ENCODE results near the gene ACOX3. TPM values are rescaled to one million over a fixed set of nuclear protein-coding genes. Genes with fewer than 3 reads are reported as not detected.
"Not testable (repeated sequence)": the region's sequence is repeated elsewhere in the genome, so short reads cannot be mapped to it uniquely, and the experiment has no call there.

Gene ACOX3
- total RNA-seq, 1 experiment from 2014 or later: 21.0 TPM

- Histone ChIP-seq H3K27me3 (ENCODE audit: insufficient read depth, low read depth) (no peaks in the 10 kb centered on the region), H3K4me3 (peak overlapping the region; percentile 69; the same call in 1 of the 2 replicates), H3K27ac (no peak overlapping the region), H3K79me2 (ENCODE audit: low read depth) (no peaks in the 10 kb centered on the region), H3K9me3 (ENCODE audit: insufficient read depth, low read depth) (no peaks in the 10 kb centered on the region), H2AFZ (no peak overlapping the region), H3K36me3 (ENCODE audit: low read depth) (no peaks in the 10 kb centered on the region), H3F3A (ENCODE audit: insufficient read depth, low read depth) (no peaks in the 10 kb centered on the region; the same call in 1 of the 2 replicates), H4K20me1 (ENCODE audit: insufficient read depth) (no peaks in the 10 kb centered on the region), H3K9me2 (ENCODE audit: insufficient read depth) (no peaks in the 10 kb centered on the region), H3K4me2 (peak overlapping the region; percentile 97), H3K4me1 (replicated peaks; ENCODE audit: insufficient read depth) (peaks cover 19% of the 10 kb centered on the region)
- no peak for DNase-seq
- POLR2A ChIA-PET (ENCODE audit: unreplicated experiment): no interaction called here
- CTCF ChIA-PET: no interaction called here
- intact Hi-C loops (cut with micrococcal nuclease; ENCODE audit: unreplicated experiment): loop anchor here (5.0 kb wide), 1 partner anchor 110 kb away; no protein-coding TSS in a partner anchor
- TSS peak; percentile 36 for BruUV-seq (replicated peaks)
- TF ChIP-seq EZH2 (IDR thresholded peaks at IDR 0.05; ENCODE audit: low read depth): no peak
- no peak for TF ChIP-seq CTCF (conservative IDR thresholded peaks at IDR 0.05)
Measured at GRCh38 chr4:8427262-8427661, 13.3 kb downstream of the ACOX3 start.

GRCh38 chr4:8422786-8423185, 17.7 kb downstream of the ACOX3 start:
- CTCF ChIA-PET: no interaction called here
- POLR2A ChIA-PET (ENCODE audit: unreplicated experiment): no interaction called here
- Histone ChIP-seq H3K4me3 (no peak overlapping the region), H3K4me1 (replicated peaks; ENCODE audit: insufficient read depth) (peaks cover 47% of the 10 kb centered on the region), H3K79me2 (ENCODE audit: low read depth) (0 out of 2 replicates have a peak, but pooled peaks cover 1% of the 10 kb centered on the region), H3K27ac (peak overlapping the region; percentile 34), H3F3A (ENCODE audit: insufficient read depth, low read depth) (peaks cover 5% of the 10 kb centered on the region; the same call in 1 of the 2 replicates), H3K9me3 (ENCODE audit: insufficient read depth, low read depth) (no peaks in the 10 kb centered on the region), H3K9me2 (ENCODE audit: insufficient read depth) (no peaks in the 10 kb centered on the region), H2AFZ (no peak overlapping the region), H4K20me1 (ENCODE audit: insufficient read depth) (no peaks in the 10 kb centered on the region), H3K27me3 (ENCODE audit: insufficient read depth, low read depth) (no peaks in the 10 kb centered on the region), H3K36me3 (ENCODE audit: low read depth) (no peaks in the 10 kb centered on the region), H3K4me2 (peak overlapping the region; percentile 67)
- intact Hi-C loops (cut with micrococcal nuclease; ENCODE audit: unreplicated experiment): loop anchor here (2.0 kb wide), 1 partner anchor 18 kb away; the partner anchor contains the start of genes ACOX3 and TRMT44
- BruUV-seq (replicated peaks): no TSS peak
- peak in 1 of 2 experiments; percentile 22 for DNase-seq
- TF ChIP-seq EZH2 (IDR thresholded peaks at IDR 0.05; ENCODE audit: low read depth) (no peak), CTCF (conservative IDR thresholded peaks at IDR 0.05) (no peak)

- intact Hi-C loops (cut with micrococcal nuclease; ENCODE audit: unreplicated experiment): loop anchor here (2.0 kb wide), 1 partner anchor 18 kb away; the partner anchor contains the start of genes ACOX3 and TRMT44
- peak overlapping the region; percentile 44 for H3K27ac ChIP-seq
- no peaks in the 10 kb centered on the region for H3K27me3 ChIP-seq (ENCODE audit: insufficient read depth, low read depth)
- no peak overlapping the region for H2AFZ ChIP-seq
- H4K20me1 ChIP-seq (ENCODE audit: insufficient read depth): no peaks in the 10 kb centered on the region
- CTCF ChIA-PET: no interaction called here
- H3K36me3 ChIP-seq (ENCODE audit: low read depth): no peaks in the 10 kb centered on the region
- peaks cover 5% of the 10 kb centered on the region; the same call in 1 of the 2 replicates for H3F3A ChIP-seq (ENCODE audit: insufficient read depth, low read depth)
- peak overlapping the region; percentile 14; the same call in 1 of the 2 replicates for H3K4me3 ChIP-seq
- peak; percentile 74 to 89 for DNase-seq
- no TSS peak for BruUV-seq (replicated peaks)
- no peaks in the 10 kb centered on the region for H3K9me3 ChIP-seq (ENCODE audit: insufficient read depth, low read depth)
- POLR2A ChIA-PET (ENCODE audit: unreplicated experiment): no interaction called here
- no peak for TF ChIP-seq CTCF (conservative IDR thresholded peaks at IDR 0.05)
- no peaks in the 10 kb centered on the region for H3K9me2 ChIP-seq (ENCODE audit: insufficient read depth)
- H3K4me1 ChIP-seq (replicated peaks; ENCODE audit: insufficient read depth): peaks cover 43% of the 10 kb centered on the region
- 0 out of 2 replicates have a peak, but pooled peaks cover 4% of the 10 kb centered on the region for H3K79me2 ChIP-seq (ENCODE audit: low read depth)
- peak overlapping the region; percentile 70 for H3K4me2 ChIP-seq
Measured at GRCh38 chr4:8422327-8422726, 18.2 kb downstream of the ACOX3 start.

GRCh38 chr4:8420151-8420550, 20.4 kb downstream of the ACOX3 start:
- H3K27me3 ChIP-seq (ENCODE audit: insufficient read depth, low read depth); H3K79me2 ChIP-seq (ENCODE audit: low read depth); H2AFZ ChIP-seq; H4K20me1 ChIP-seq (ENCODE audit: insufficient read depth); H3F3A ChIP-seq (ENCODE audit: insufficient read depth, low read depth); H3K9me2 ChIP-seq (ENCODE audit: insufficient read depth); H3K27ac ChIP-seq; POLR2A ChIA-PET (ENCODE audit: unreplicated experiment); H3K4me3 ChIP-seq; intact Hi-C loops (cut with micrococcal nuclease; ENCODE audit: unreplicated experiment); H3K36me3 ChIP-seq (ENCODE audit: low read depth); BruUV-seq (replicated peaks); H3K9me3 ChIP-seq (ENCODE audit: insufficient read depth, low read depth): not testable (repeated sequence)
- CTCF ChIA-PET: interaction anchor here (0.6 kb wide), 1 partner anchor 9 kb away, joined by 3 read pairs; no protein-coding TSS in a partner anchor
- DNase-seq: peak in 1 of 2 experiments; percentile 45
- peaks cover 39% of the 10 kb centered on the region for H3K4me1 ChIP-seq (replicated peaks; ENCODE audit: insufficient read depth)
- peak overlapping the region; percentile 50 for H3K4me2 ChIP-seq
